DOHH2 (cell line): ENCODE data around the gene FSHR.

Experiments used
- H3F3A ChIP-seq: fragments of 200-600 bp; sonication (generic), shearing (Covaris generic); 2 replicates; pipeline ENCODE4 v1.6.0; 2016; ENCODE audit warnings: antibody characterized with exemption, mild to moderate bottlenecking; ENCODE audit not compliant: control insufficient read depth, insufficient read depth
- H3K27ac ChIP-seq: fragments of 200-600 bp; sonication (generic); 2 replicates; pipeline ENCODE4 v1.5.1; 2014; ENCODE audit warnings: low read depth, mild to moderate bottlenecking, low read length, moderate library complexity
- H3K27me3 ChIP-seq: fragments of 200-600 bp; sonication (generic); 2 replicates; pipeline ENCODE4 v1.6.1; 2014; ENCODE audit warnings: mild to moderate bottlenecking, low read length, mixed read lengths; ENCODE audit not compliant: control insufficient read depth
- H3K36me3 ChIP-seq: fragments of 200-600 bp; sonication (generic); 2 replicates; pipeline ENCODE4 v1.6.1; 2014; ENCODE audit warnings: mild to moderate bottlenecking, low read length, moderate library complexity, mixed read lengths; ENCODE audit not compliant: control insufficient read depth
- H3K4me1 ChIP-seq: fragments of 200-600 bp; sonication (generic); 2 replicates; pipeline ENCODE4 v1.6.1; 2014; ENCODE audit warnings: mild to moderate bottlenecking, low read length, mixed read lengths; ENCODE audit not compliant: control insufficient read depth
- H3K4me2 ChIP-seq: fragments of 200-600 bp; sonication (generic); 2 replicates; pipeline ENCODE4 v1.6.0; 2014; ENCODE audit warnings: mild to moderate bottlenecking, low read length, moderate library complexity
- H3K4me3 ChIP-seq: fragments of 200-600 bp; sonication (generic); 2 replicates; pipeline ENCODE4 v1.5.1; 2014; ENCODE audit warnings: mild to moderate bottlenecking, low read length, mixed read lengths
- H3K79me2 ChIP-seq: fragments of 200-600 bp; sonication (generic); 2 replicates; pipeline ENCODE4 v1.6.1; 2014; ENCODE audit warnings: mild to moderate bottlenecking, low read length, mixed read lengths; ENCODE audit not compliant: control insufficient read depth
- H3K9me2 ChIP-seq: fragments of 200-600 bp; sonication (generic); replicated peaks from 2 replicates; pipeline ENCODE4 v1.6.1; 2014; ENCODE audit warnings: mild to moderate bottlenecking, low read length, mixed read lengths; ENCODE audit not compliant: control insufficient read depth
- H3K9me3 ChIP-seq: fragments of 200-600 bp; sonication (generic); 2 replicates; pipeline ENCODE4 v1.6.1; 2014; ENCODE audit warnings: antibody characterized with exemption, low read length, mixed read lengths; ENCODE audit not compliant: control insufficient read depth, insufficient read depth
- H4K20me1 ChIP-seq: fragments of 200-600 bp; sonication (generic); 2 replicates; pipeline ENCODE4 v1.6.0; 2014; ENCODE audit warnings: low read depth, mild to moderate bottlenecking, antibody characterized with exemption, low read length, moderate library complexity; ENCODE audit not compliant: control insufficient read depth, insufficient read depth
- EZH2phosphoT487 ChIP-seq: fragments of 200-600 bp; sonication (generic); IDR thresholded peaks from 2 replicates; pipeline ENCODE4 v1.6.1; 2017; ENCODE audit warnings: borderline replicate concordance, mild to moderate bottlenecking, antibody characterized with exemption, low read length, moderate library complexity, mixed read lengths
- TF ChIP-seq, protein P1 (sequence below): fragments of 200-600 bp; sonication (generic); IDR thresholded peaks from one replicate; pipeline ENCODE4 v1.5.1; 2014; ENCODE audit warnings: antibody characterized with exemption, mild to moderate bottlenecking, low read depth, low read length; ENCODE audit not compliant: poor library complexity, severe bottlenecking

Gene FSHR

DNA sequence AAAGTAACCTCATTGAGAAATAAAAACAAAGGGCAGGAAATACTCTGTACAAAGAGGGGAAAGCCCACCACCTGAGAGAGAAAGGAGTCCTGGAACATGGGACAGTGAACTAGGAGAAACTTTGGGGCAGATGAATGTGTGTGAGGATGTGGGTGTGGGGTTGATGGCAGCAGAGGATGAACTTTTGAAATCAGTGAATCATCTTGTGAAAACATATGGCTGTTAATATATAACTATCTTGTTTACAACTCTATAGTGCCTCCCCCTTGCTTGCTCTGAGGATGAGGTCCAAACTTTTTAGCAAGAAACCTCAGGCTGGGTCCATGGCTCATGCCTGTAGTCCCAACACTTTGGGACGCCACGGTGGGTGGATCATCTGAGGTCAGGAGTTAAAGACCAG is 227.0 kb downstream of the FSHR start:
- Histone ChIP-seq H3K27me3 (no peaks in the 10 kb centered on the region), H3K4me3 (no peak overlapping the region), H3K79me2 (no peaks in the 10 kb centered on the region), H3K4me1 (no peaks in the 10 kb centered on the region), H3K36me3 (no peaks in the 10 kb centered on the region), H4K20me1 (no peaks in the 10 kb centered on the region), H3K4me2 (no peak overlapping the region), H3K9me2 (no peaks in the 10 kb centered on the region), H3F3A (no peaks in the 10 kb centered on the region), H3K9me3 (no peaks in the 10 kb centered on the region), H3K27ac (no peak overlapping the region)
- TF ChIP-seq, protein P1, sequence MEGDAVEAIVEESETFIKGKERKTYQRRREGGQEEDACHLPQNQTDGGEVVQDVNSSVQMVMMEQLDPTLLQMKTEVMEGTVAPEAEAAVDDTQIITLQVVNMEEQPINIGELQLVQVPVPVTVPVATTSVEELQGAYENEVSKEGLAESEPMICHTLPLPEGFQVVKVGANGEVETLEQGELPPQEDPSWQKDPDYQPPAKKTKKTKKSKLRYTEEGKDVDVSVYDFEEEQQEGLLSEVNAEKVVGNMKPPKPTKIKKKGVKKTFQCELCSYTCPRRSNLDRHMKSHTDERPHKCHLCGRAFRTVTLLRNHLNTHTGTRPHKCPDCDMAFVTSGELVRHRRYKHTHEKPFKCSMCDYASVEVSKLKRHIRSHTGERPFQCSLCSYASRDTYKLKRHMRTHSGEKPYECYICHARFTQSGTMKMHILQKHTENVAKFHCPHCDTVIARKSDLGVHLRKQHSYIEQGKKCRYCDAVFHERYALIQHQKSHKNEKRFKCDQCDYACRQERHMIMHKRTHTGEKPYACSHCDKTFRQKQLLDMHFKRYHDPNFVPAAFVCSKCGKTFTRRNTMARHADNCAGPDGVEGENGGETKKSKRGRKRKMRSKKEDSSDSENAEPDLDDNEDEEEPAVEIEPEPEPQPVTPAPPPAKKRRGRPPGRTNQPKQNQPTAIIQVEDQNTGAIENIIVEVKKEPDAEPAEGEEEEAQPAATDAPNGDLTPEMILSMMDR: no peak
- TF ChIP-seq EZH2phosphoT487: no peak

DNA sequence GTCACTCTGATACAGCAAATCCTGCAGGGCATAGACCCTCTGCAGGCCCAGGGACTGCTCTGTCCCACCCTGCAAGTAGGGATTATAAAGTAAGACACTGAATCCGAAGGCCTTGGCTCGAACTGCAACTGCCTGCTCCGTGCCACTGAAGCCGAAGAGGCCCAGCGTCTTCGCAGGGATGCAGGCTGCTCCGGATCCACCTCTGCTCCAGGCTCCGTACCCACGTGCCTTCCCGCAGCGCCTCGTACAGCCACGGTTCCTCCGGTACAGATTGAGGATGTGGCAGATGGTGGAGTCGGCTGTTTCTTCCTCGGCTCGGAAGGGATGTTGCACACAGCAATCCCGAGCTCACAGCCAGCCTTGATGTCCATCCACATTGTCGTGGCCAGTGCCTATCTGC is 238.4 kb downstream of the FSHR start:
- no peaks in the 10 kb centered on the region for H3K4me1 ChIP-seq
- H3K27me3 ChIP-seq: no peaks in the 10 kb centered on the region
- H3K9me2 ChIP-seq: no peaks in the 10 kb centered on the region
- no peaks in the 10 kb centered on the region for H3F3A ChIP-seq
- no peak overlapping the region for H3K4me3 ChIP-seq
- H3K27ac ChIP-seq: no peak overlapping the region
- no peaks in the 10 kb centered on the region for H3K9me3 ChIP-seq
- no peaks in the 10 kb centered on the region for H4K20me1 ChIP-seq
- TF ChIP-seq EZH2phosphoT487: no peak
- TF ChIP-seq, protein P1: no peak
- no peaks in the 10 kb centered on the region for H3K36me3 ChIP-seq
- H3K4me2 ChIP-seq: no peak overlapping the region
- H3K79me2 ChIP-seq: no peaks in the 10 kb centered on the region

- Histone ChIP-seq H3K79me2 (no peaks in the 10 kb centered on the region), H4K20me1 (no peaks in the 10 kb centered on the region), H3F3A (no peaks in the 10 kb centered on the region), H3K4me3 (no peak overlapping the region), H3K9me3 (no peaks in the 10 kb centered on the region), H3K4me1 (no peaks in the 10 kb centered on the region), H3K36me3 (no peaks in the 10 kb centered on the region), H3K27ac (no peak overlapping the region), H3K9me2 (no peaks in the 10 kb centered on the region), H3K4me2 (no peak overlapping the region), H3K27me3 (no peaks in the 10 kb centered on the region)
- TF ChIP-seq, protein P1: no peak
- no peak for TF ChIP-seq EZH2phosphoT487
These were observed 239.1 kb downstream of the FSHR start for GRCh38 chr2:48915227-48915626.
